Raji (cell line): ENCODE data around the gene URB1.
A peak's percentile ranks its signal among the peaks of the same experiment; 100 is the strongest.

Experiments used
- POLR2A ChIP-seq: IDR thresholded peaks from 2 replicates; pipeline ENCODE4 v1.6.1; 2011; ENCODE audit warnings: low read depth, low read length, control low read depth; ENCODE audit not compliant: insufficient read depth

The URB1 gene

DNA sequence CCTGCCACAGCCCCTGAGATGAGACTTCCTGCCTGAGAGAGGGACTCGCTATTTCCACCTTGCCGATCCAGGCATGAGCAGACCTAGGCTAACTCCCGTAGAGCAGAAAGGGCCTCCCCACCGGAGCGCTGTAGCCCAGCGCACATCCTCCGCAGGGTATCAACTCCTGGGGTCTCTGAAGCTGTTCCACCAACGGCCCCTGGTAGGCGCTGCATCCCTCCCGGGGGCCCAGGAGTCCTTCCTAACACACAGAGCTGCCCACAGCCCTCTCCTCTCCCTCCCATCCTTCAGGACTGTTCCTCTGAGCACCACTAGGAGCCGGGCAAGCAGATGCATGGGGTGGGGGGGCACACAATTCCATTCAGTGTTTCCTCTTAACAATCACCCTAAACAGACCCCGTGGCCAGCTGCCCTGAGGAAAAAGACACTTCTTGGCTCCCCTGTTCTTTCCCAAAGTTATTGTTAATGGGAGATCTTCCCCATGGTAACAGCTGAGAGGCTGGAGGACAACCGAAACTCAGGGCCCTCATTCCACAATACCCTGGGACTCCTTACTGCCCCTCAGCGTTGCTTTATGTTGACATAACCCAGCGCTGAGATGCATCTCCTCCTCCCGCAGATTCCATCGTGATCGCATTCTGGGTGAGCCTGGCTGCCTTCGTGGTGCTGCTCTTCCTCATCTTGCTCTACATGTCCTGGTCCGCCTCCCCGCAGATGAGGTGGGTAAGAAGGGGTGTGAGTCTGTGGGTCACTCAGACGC is 86.6 kb downstream of the URB1 start:
- TF ChIP-seq POLR2A: no peak

DNA sequence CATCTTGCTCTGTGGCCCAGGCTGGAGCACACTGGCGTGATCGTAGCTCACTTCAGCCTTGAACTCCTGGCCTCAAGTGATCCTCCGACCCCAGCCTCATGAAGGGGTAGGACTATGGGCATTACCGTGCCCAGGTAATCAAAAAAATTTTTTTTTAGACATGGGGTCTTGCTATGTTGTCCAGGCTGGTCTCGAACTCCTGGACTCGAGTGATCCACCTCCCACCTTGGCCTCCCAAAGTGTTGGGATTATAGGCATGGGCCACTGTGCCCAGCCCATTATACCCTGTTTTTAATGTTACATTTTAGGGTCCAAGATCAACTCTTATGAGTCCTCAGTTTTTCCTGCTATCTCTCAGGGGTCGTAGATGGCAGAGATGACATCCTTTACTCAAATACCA is 87.8 kb downstream of the URB1 start:
- no peak for TF ChIP-seq POLR2A

DNA sequence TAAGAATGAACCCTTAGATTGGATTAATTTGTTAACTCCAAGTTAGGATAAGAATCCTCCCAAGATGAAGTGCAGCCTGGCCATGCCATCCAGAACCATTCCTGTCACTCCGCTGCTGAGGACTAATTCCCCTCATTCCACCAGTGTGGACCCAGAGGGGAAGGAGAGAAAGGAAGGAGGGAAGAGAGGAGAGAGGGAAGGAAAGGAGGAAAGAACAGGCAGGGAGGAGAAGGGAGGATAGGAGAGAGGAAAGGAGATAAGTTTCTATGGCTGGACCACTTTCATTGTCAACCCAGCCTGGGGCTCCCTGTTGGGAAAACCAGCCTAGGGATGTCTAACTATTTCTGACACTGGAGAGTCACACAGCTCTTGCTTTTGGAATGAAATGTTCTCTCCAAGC is 89.4 kb downstream of the URB1 start:
- TF ChIP-seq POLR2A: no peak

DNA sequence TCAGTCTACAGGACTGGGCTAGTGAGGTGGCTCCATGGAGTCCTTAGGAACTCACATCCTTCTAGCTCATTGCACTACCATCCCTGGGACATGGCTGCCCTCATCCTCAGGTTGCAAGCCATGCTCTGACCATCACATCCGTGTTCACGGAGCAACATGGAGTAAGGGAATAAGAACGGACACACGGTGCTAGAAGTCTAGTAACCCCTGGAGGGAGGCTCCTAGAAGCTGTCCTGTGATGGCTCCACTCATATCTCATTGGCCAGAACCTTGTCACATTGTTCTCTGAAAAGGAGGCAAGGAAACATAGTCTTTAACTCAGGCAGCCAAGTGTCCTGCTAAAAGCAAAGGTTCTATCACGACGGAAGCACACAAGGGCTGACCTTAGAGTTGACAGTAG is 90.3 kb downstream of the URB1 start:
- TF ChIP-seq POLR2A: no peak

DNA sequence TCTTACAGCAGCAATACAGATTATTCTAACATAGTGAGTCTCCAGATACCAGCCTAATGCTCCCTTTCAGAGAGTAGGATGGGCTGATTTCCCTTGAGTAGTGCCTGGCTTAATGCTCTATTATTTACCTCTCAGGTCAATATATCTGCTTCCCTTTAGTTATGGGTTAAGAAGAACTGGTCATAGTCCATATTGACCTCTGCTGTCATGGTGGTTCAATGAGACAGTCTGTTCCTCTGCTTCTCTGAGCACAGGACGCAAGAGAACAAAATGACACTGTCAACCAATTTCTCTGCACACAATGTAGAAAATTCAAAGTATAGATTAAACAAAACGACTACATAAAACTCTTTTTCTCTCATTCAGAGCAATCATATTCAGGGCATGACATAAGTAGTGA is 91.2 kb downstream of the URB1 start:
- no peak for TF ChIP-seq POLR2A

DNA sequence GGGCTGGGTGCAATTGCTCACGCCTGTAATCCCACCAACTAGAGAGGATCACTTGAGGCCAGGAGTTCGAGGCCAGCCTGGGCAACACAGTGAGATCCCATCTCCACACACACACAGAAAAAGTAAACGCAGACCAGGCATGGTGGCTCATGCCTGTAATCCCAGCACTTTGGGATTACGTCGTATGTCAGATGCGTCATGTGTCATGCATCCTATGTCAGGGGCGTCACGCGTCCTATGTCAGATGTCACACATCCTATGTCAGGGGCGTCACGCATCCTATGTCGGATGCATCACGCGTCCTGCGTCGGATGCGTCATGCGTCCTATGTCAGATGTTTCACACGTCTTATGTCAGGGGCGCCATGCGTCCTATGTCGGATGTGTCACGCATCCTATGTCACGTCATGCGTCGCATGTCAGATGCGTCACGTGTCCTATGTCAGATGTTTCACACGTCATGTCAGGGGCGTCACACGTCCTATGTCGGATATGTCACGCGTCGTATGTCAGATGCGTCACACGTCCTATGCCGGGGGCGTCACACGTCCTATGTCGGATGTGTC is 92.6 kb downstream of the URB1 start:
- TF ChIP-seq POLR2A: no peak

DNA sequence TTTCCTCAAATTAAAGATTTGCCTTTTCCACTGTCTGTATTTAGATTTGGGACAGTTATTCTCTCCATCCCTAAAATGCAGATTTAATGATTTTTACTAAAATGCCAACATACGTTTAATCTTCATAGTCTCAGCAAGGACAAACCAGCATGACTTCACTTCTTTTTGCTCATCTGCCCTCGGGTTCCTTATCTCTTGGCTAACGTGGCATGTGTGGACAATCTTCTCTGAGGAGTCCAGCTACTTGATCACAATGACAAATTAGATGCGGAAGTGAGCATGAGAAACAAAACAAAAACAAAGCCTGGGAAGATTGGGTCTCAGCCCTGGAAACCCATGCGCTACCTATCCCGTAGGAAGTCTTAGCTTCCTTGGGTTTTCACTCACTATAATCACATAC is 93.1 kb downstream of the URB1 start:
- no peak for TF ChIP-seq POLR2A

DNA sequence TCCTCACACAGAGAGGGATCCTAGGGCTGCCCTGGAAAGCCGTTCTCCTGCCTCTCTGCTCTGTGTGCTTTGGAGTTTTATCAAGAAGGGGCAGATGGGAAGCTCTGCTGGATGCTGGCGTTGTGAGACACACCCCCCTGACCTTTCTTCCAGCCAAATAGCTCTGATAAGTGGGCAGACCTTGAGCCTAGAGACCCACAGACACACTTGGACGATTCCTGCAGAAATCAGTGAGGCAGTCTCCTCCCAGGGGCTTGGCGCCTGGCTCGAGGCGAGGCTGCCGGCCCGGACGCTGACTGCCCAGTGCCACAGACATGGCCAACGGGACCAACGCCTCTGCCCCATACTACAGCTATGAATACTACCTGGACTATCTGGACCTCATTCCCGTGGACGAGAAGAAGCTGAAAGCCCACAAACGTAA is 94.1 kb downstream of the URB1 start, which contains the start of gene MRAP:
Gene MRAP, plus strand, starts transcription at position 198 of the 424 bp plus-strand sequence. Its CDS starts 117 bp downstream, at position 315.
- no peak for TF ChIP-seq POLR2A

DNA sequence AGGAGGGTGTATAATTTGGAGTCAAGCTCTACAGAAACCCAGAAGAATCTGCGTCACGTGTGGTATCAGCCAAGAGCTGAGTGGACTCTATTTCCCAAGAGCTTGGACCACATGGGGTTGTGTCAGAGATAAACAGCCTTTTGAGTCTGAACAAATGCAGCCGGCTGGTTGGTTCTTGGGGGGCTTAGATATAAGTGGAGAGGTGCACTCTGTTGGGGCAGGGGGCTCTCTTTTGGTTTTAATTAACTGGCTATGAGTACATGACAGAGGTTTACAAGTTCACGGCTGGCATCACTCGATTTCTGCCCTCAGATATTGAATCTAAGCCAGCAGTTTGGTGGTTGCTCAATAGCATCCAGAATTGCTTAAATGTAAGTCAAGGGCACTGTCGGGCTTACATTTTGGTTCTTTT is 94.7 kb downstream of the URB1 start:
- no peak for TF ChIP-seq POLR2A

DNA sequence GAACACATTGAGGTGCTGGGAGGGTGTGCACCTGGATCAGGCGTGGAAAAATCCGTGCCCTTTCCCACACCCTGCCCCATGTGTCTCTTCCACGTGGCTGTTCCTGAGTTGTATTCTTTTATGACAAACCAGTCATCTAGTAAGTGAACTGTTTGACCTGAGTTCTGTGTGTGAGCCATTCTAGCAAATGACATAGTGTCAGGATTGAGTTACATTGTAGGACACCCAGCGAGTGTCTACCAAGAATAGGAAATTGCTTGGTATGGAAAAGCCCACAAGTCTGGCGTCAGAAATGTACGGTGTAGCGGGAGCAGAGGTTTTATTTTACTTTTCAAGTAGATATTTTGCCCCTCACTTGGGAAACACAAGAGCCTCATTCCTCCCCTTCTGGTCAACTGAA is 95.4 kb downstream of the URB1 start:
- TF ChIP-seq POLR2A: no peak

DNA sequence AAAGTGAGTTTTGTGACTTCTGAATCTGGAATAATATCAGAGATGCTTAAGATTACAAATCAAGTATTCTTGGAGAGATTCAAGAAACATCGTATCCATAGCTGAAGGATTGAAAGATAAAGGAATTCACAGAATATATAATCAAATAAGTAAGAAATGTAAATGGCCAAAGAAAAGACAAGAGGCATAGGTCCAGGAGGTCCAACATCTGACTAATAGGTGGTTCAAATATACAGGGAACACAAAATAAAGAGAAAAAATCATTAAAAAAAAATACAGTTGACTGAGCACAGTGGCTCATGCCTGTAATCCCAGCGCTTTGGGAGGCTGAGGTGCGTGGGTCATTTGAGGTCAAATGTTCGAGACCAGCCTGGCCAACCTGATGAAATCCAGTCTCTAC is 107.3 kb downstream of the URB1 start:
- no peak for TF ChIP-seq POLR2A

DNA sequence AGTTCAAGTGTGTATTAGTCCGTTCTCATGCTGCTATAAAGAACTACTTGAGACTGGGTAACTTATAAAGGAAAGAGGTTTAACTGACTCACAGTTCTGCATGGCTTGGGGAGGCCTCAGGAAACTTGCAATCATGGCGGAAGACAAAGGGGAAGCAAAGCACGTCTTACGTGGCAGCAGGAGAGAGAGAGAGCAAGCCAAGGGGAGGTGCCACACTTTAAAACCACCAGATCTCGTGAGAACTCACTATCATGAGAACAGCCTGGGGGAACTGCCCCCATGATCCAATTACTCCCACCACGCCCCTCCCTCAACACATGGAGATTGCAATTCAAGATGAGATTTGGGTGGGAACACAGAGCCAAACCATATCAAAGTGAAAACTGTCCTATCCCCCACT is 109.8 kb downstream of the URB1 start:
- no peak for TF ChIP-seq POLR2A

DNA sequence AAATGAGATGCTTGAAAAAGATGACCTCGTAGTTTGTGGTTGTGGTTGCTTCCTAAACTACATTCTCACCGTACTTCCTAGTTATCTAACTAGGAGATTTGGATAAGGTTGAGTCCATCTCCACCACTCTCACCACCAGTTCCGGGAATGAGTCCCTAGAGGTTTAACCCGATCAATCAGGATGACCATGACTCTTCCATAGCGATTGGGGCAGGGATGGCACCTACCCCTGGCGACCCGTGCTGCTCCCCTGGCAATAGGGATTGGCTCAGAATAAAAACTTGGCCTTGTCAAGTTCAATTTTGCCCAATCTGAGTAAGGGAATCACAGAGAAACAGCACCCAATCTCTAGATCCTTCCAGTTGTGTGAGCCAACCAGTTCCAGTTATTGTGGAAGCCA is 111.3 kb downstream of the URB1 start:
- no peak for TF ChIP-seq POLR2A

DNA sequence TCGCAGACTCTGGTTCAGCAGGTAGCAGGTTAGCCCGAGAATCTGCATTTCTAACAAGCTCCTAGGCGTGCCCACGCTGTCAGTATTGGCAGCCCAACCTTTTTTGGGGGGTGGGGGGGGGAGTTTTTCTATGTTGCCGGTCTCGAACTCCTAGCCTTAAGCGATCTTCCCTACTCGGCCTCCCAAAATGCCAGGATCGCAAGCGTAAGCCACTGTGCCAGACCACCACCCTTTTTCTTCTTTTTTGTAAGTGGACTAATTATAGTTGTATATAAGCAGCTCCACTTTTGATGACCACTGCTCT is 113.5 kb downstream of the URB1 start:
- TF ChIP-seq POLR2A: no peak

DNA sequence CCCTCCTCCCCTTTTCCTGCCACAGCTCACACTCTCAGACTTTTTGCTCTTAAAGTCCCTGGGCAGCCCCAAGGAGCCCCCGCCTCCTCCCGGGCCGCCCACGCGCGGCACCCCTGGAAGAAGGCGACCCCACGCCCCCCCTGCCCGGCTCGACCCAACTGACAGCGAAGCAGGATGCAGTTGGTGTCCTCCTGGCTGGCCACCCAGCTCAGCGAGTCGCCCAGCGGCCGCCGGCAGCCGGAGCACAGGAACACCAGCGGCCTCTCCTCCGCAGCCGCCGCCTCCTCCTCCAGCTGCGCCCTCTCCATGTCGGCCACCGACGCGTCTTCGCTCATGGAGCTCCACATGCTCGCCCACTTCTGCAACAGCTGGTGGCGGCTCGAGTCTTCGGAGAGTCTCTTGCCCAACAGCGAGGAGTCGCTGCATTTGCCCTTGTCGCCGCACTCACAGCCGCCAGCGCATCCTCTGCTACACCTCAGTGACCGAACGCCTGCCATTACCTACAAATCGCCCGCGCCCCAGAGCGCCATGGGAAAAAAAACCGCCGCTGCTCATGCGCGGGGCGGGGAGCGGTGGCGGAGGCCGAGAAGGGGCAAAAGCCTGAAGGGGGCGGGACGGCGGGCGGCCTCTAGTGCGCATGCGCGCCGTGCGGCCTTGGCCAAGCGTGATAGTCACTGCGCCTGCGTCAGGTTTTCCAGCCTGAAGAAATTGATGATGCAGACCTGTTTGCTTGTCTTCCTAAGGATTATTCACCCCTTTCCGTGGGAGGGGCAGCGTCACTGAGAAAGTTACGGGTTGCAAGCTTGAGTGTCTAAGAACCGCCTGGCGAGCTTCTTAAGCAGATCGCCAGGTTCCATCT is 114.1 kb downstream of the URB1 start, which contains the start of gene MIS18A:
Gene MIS18A, minus strand, starts transcription at position 532 of the 859 bp plus-strand sequence. Its CDS starts 35 bp downstream, at position 497.
- TF ChIP-seq POLR2A: peak; percentile 83

DNA sequence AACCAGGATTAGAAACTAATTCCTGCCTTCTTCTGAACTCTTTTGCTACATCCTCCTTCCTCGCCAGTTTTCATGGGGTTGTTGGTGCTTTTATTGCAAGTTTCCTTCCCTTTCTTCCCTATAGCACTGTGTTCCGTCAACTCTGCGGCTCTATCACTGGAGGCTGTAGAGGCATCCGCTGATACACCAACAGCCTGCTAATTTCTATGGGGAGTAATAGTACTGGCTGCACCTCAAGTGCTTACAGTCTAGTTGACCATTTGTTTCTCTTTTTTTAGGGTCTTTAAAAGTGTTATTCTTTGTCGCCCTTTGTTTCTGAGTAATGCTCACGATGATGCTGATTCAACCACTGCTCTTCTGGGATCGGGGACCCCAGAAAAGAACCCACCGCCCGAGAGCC is 114.7 kb downstream of the URB1 start:
- no peak for TF ChIP-seq POLR2A
